Stimulated activated CD4-positive, alpha-beta T cell treated with anti-CD3 and anti-CD28 coated beads, Interleukin-12 subunit alpha, Interleukin-12 subunit beta, amount 100 ng/mL, for 24 hours (primary cell): ENCODE data around the gene EXOC1.

Experiments used
- DNase-seq, 2 experiments: peaks; one replicate each; pipeline ENCODE4 v3.0.0-alpha.2; 2020; ENCODE audit warnings: low read depth in 2 of 2

EXOC1 gene

DNA sequence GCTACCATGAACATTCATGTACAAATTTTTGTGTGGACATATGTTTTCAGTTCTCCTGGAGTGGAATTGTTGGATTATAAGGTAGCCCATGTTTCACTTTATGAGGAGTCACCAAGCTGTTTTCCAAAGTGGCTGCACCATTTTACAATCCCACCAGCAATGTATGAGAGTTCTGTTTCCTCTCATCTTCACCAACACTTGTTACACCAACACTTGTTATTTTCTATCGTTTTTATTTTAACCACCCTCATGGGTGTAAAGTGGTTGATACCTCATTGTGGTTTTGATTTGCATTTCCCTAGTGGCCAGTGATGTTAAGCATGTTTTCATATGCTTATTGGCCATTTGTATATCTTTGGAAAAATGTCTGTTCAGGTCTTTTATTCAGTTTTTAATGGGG, 4.1 kb downstream of the EXOC1 start:
- DNase-seq = no peak

DNA sequence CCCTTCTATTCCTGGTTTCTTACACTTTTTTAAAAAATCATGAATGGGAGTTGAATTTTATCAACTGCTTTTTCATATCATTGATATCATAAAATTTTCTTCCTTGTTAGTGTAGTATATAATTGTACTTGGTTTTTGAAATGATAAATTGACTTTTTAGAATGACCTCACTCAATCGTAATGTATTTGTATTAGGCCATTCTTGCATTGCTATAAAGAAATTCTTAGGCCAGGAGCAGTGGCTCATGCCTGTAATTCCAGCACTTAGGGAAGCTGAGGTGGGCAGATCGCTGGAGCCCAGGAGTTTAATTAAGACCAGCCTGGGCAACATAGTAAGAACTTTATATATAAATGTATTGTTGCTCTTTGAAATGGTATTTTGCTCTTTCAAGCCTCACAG, 6.3 kb downstream of the EXOC1 start:
- DNase-seq = no peak

GRCh38 chr4:55864577-55865223, 11.3 kb downstream of the EXOC1 start:
- no peak for DNase-seq

DNA sequence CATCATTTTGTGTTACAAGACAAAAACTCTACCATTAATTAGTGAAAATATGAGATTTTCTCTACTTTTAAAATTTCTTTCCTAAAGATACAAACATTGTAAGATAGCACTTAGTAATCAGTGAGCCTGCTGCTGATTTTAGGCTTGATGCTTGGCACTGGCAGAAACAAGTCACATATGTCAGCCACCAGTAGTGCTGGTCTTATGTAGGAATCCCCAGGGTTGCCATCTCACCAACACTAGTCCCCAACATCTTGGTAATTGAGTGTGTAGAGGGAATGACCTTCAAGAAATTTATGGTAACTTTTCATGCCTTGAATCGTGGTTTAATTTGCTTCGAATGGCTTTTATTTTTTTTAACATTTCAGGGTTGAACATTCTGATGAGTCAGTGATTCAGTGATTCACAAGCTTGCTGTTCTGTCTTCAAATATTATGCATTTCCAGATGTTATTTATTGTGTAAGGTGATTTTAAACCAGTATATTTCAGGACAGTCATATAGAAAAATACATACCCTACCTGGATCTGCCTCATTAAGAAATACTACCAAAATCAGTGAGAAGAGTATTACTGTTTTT, 11.9 kb downstream of the EXOC1 start:
- no peak for DNase-seq

DNA sequence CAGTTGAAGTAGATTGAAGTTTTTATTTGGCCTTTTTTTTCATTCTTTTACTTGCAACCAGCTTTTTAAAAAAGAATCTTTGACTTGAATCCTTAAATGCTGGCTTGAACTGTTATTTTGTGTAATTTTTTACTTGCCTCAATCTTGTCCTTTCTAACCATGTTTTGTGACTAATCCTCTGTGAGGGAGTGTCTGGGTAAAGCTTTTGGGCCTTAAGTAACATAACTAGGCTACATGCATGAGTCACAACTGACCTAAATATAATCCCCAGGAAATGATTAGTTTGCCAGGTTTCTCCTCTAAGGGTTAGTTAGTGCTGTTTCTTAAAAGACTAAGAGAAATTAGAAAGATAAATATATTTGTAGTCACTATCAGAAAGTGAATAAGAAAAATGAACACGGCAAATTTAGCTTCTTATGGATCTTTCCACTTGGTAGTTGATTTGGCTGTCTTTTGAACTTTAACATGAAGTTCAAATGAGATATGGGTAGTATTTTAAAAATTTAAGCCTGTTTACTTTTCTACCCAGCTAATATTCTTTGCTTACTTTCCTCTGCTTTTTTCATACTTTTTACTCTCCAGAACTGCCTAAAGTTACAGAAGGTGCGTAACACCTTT, 13.0 kb downstream of the EXOC1 start:
- no peak for DNase-seq

- DNase-seq = no peak
Measured at GRCh38 chr4:55866973-55867574, 13.6 kb downstream of the EXOC1 start.

DNA sequence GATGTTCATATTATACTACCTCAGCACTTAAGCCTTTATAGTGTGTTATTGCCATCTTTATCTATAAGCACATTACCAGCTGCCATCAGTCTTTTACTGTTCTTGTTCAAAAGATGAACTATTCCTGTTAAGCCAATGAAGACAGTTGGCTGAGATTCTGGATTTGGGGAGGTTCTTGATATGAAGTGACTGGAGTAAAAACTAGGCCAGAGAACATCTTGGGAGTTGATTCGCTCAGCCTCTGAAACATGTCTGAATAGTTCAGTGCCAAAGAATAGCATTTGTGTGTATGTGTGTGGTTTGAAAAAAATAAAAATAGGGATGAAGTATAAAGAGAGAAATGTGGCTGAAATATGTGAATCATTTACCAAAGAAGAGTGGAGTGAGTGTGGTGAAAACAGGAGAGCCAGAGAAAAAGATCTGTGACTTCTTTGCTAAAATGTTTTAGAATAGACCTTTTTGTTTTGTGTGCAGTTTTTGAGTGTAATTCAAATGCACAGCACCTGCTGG, 15.2 kb downstream of the EXOC1 start:
- no peak for DNase-seq

DNA sequence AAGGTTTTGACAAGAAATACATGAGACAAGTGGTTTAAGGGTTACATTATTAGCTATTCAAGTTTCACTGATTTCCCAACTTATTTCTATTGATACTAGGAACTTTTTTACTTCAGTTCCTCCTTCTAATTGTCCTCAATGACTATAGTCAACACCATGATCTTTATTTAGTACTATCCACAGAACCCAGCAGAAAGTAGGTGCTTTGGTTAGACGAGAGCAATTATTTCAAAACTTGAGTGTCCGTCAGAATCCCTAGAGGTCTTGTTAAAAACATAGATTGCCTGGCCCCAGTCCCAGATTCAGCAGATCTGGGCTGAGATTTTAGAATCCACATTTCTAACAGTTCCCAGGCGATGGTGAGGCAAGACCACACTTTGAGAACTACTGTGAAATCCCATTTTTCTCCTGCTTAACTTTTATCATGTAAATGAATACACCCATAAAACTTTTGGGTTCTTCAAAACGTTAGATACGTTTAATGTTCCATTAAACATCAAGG, 17.9 kb downstream of the EXOC1 start:
- no peak for DNase-seq

DNA sequence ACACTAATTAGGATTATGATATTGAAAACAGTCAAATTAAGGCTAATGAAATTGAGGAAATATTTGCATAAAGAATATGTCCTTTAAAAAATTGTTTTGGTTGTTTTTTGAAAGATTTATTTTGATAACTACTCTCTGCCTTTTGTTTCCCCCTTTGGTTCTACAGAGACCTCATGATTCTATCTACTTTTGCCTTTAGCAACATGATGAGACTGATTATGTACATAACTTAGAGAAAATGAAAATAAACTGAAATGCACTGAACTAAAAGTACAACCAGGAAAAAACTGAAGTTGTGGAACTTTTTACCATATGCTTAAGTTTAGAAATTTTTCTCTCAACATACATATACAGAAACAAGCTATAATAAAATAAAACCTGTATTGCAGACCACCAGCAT, 21.4 kb downstream of the EXOC1 start:
- DNase-seq = no peak

- no peak for DNase-seq
Measured at GRCh38 chr4:55876387-55876786, 22.9 kb downstream of the EXOC1 start.

GRCh38 chr4:55879224-55879623, 25.8 kb downstream of the EXOC1 start:
- no peak for DNase-seq

- no peak for DNase-seq
Measured at GRCh38 chr4:55880652-55881280, 27.3 kb downstream of the EXOC1 start.

DNA sequence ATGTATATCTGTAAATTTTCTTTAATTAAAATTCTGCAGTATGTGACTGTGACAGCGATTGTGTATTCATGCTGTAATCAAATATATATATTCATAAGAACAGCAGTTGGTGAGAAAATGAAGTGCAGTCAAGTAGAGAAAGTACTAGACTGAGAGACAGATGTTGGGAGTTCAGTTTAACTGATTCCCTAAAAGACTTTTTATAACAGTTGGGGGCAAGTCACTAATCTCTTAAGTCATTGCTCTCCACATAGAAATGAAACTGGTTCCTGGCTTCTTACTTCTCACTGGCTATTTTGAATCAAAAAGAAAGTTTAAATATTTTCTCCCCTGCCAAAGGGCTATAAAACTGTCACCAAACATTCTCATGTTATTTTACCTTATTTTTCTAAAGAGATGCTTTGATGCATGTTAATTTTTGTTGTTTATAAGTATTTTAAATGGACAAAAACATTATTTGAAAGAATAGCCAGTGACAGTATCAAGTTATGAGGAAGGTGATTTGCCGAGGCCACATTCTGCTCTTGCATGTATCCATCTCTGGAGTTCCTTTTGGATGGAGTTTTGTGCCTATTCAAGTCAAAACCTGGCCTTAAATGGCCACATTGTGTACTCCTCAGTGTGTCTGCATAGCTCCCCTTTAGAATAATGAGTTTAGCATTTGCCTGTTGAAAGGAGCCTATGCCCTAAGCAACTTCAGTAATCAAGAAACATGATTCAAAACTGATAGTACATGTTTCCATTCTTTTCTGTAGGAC, 30.8 kb downstream of the EXOC1 start:
- no peak for DNase-seq

DNA sequence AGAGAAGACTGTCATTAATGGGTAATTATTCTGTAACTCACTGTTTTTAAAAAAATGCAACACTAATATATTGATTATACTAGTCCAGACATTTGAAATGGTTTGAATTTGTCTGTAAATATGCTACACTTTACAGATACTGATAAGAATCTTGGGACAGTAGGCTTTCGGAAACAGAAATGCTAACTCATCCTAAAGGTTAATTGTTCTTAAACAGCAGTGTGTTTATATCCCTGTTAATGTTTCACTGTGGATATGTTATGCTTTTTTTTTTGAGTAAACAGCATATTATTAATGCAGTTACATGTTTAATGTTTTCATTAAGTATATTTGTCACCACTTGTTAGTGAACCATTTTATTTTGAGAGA, 31.4 kb downstream of the EXOC1 start:
- DNase-seq = no peak

GRCh38 chr4:55887594-55887993, 34.1 kb downstream of the EXOC1 start:
- no peak for DNase-seq

DNA sequence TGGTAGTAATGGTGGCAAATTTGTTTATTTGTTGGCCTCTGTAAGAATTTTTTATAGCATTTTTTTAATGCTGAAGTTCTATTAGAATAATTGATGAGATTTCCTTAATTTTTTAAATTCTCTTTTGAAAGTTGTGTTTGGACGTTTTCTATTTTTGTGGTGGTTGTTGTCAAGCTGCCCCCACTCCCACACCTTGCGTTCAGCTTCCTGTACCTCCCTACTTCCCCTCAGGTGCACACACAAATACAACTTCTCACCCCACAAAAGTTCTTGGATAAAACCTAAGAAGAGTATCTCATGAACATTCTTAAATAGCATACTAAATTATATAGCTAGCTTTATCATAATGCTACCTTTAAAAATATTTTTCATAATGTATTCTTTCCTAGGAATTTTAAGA, 38.7 kb downstream of the EXOC1 start:
- DNase-seq = no peak

- DNase-seq = no peak
Measured at GRCh38 chr4:55896622-55897021, 43.2 kb downstream of the EXOC1 start.

- no peak for DNase-seq
Measured at GRCh38 chr4:55902677-55903076, 49.2 kb downstream of the EXOC1 start.

- DNase-seq = no peak
Measured at GRCh38 chr4:55903577-55903976, 50.1 kb downstream of the EXOC1 start.

DNA sequence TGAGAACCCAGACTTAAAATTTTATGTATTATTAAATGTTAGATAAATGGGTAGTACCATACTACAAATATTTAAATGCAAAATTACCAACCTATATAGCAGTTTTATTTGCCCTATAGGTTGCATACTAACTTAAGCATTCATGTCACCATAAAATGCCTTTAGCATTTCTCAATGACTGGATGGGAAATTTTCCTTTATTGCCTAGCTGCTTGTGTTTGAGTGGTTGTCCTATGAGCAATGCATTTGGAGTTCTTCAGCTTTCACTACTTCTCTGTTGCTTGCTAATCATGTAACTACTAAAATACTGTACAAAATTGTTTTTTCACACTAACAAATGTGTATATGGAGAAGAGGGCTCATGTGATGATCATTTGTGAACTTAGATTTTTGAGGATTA, 51.1 kb downstream of the EXOC1 start:
- no peak for DNase-seq

DNA sequence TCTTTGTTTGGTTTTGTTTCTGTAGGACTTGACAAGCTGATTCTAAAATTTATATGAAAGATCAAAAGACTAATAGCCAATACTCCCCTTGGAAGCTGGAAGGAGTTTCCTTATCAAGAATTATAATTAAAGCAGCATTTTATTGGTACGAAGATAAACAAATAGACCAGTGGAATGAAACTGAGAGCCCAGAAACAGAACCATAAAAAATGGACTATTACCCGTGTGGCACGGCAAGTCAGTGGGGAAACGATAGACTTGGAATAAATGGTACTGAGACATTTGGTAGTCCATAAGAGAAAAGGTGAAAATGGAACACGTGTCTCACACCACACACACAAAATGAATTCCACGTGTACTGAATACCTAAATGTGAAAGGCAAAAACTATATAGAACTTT, 52.9 kb downstream of the EXOC1 start:
- no peak for DNase-seq

- DNase-seq = no peak
Measured at GRCh38 chr4:55906989-55907388, 53.5 kb downstream of the EXOC1 start.
